Smooth muscle cell (in vitro differentiated cells): ENCODE results near the gene SLC7A11. TPM values are rescaled to one million over a fixed set of nuclear protein-coding genes. Genes with fewer than 3 reads are reported as not detected.
"Not testable (repeated sequence)": the region's sequence is repeated elsewhere in the genome, so short reads cannot be mapped to it uniquely, and the experiment has no call there.

Experiments
- DNase-seq: peaks from one replicate; lab custom pipeline; 2025; ENCODE audit not compliant: unreplicated experiment; lab: John Stamatoyannopoulos, UW
- H2AFZ ChIP-seq: fragments of 200-600 bp; sonication (generic); 2 replicates; pipeline ENCODE4 v1.6.0; 2016; ENCODE audit warnings: antibody characterized with exemption, low read depth, mild to moderate bottlenecking
- H3F3A ChIP-seq: fragments of 200-600 bp; sonication (generic); 2 replicates; pipeline ENCODE4 v1.6.0; 2017; ENCODE audit warnings: antibody characterized with exemption, low read depth
- H3K27ac ChIP-seq: fragments of 200-600 bp; sonication (generic); 2 replicates; pipeline ENCODE4 v1.5.1; 2016; ENCODE audit warnings: low read depth, mild to moderate bottlenecking
- H3K27me3 ChIP-seq: fragments of 200-600 bp; sonication (generic); 2 replicates; pipeline ENCODE4 v1.6.1; 2016; ENCODE audit warnings: low read depth, mild to moderate bottlenecking
- H3K36me3 ChIP-seq: fragments of 200-600 bp; sonication (generic); 2 replicates; pipeline ENCODE4 v1.5.1; 2016; ENCODE audit warnings: low read depth
- H3K4me1 ChIP-seq: fragments of 200-600 bp; sonication (generic); 2 replicates; pipeline ENCODE4 v1.5.1; 2016; ENCODE audit warnings: low read depth
- H3K4me2 ChIP-seq: fragments of 200-600 bp; sonication (generic); 2 replicates; pipeline ENCODE4 v1.6.0; 2016; ENCODE audit warnings: mild to moderate bottlenecking
- H3K4me3 ChIP-seq: fragments of 200-600 bp; sonication (generic); 2 replicates; pipeline ENCODE4 v1.5.1; 2016; ENCODE audit warnings: mild to moderate bottlenecking
- H3K79me2 ChIP-seq: fragments of 200-600 bp; sonication (generic); 2 replicates; pipeline ENCODE4 v1.6.0; 2016; ENCODE audit warnings: low read depth, mild to moderate bottlenecking
- H3K9ac ChIP-seq: fragments of 200-600 bp; sonication (generic); 2 replicates; pipeline ENCODE4 v1.6.0; 2016; ENCODE audit warnings: low read depth
- H3K9me3 ChIP-seq: fragments of 200-600 bp; sonication (generic); replicated peaks from 2 replicates; pipeline ENCODE4 v1.5.1; 2016; ENCODE audit warnings: low read depth
- H4K20me1 ChIP-seq: fragments of 200-600 bp; sonication (generic); 2 replicates; pipeline ENCODE4 v1.6.0; 2016; ENCODE audit warnings: low read depth
- CTCF ChIP-seq: fragments of 200-600 bp; sonication (generic); IDR thresholded peaks from 2 replicates; pipeline ENCODE4 v1.5.1; 2017; ENCODE audit warnings: borderline replicate concordance, mild to moderate bottlenecking, antibody characterized with exemption; ENCODE audit not compliant: insufficient read depth, poor library complexity, severe bottlenecking
- WGBS: methylation state at CpG from one replicate; pipeline ENCODE4 v1.1.7; 2016; ENCODE audit warnings: low lambda C conversion rate; 5-methylcytosine and 5-hydroxymethylcytosine counted together
- polyA plus RNA-seq: library from polyadenylated mRNA; unstranded; fragments of >200 nt; fragmentation: Nextera tagmentation; extraction: Ambion mirVana; gene quantifications from 2 replicates; pipeline ENCODE4 v1.2.1, GENCODE V29; 2016
- total RNA-seq: library from RNA; depleted of rRNA; stranded (reverse); fragments of >200 nt; gene quantifications from 2 replicates; pipeline ENCODE4 v1.2.3, GENCODE V29; 2014

Gene SLC7A11
- total and polyA plus RNA-seq, 2 experiments from 2014 or later, result 1.1 to 13.9 TPM

GRCh38 chr4:138222046-138222445, 20.1 kb downstream of the SLC7A11 start:
- Histone ChIP-seq H3K4me1 (peaks cover 60% of the 10 kb centered on the region), H3K9me3 (no peaks in the 10 kb centered on the region), H3K9ac (no peak overlapping the region), H4K20me1 (no peaks in the 10 kb centered on the region), H3K27me3 (no peaks in the 10 kb centered on the region), H3K4me3 (no peak overlapping the region), H3K4me2 (peak overlapping the region; percentile 25), H3K36me3 (peaks cover 3% of the 10 kb centered on the region), H3K79me2 (no peaks in the 10 kb centered on the region), H2AFZ (no peak overlapping the region), H3K27ac (peak overlapping the region; percentile 25), H3F3A (no peaks in the 10 kb centered on the region)
- DNase-seq, result no peak
- 37% methylated on average over 4 of the region's 4 CpGs for WGBS
- TF ChIP-seq CTCF, result no peak

GRCh38 chr4:138218976-138219375, 23.2 kb downstream of the SLC7A11 start:
- Histone ChIP-seq H3K79me2 (no peaks in the 10 kb centered on the region), H3K4me2 (no peak overlapping the region), H3K27ac (no peak overlapping the region), H4K20me1 (no peaks in the 10 kb centered on the region), H2AFZ (no peak overlapping the region), H3K9ac (no peak overlapping the region), H3K27me3 (no peaks in the 10 kb centered on the region), H3F3A (no peaks in the 10 kb centered on the region), H3K4me3 (no peak overlapping the region), H3K36me3 (peaks cover 3% of the 10 kb centered on the region), H3K9me3 (no peaks in the 10 kb centered on the region), H3K4me1 (peaks cover 59% of the 10 kb centered on the region)
- no peak for TF ChIP-seq CTCF
- WGBS, result 80% methylated on average over 5 of the region's 5 CpGs
- DNase-seq, result no peak

- Histone ChIP-seq H3K27ac (no peak overlapping the region), H3K4me2 (no peak overlapping the region), H3K27me3 (no peaks in the 10 kb centered on the region), H3K4me3 (no peak overlapping the region), H3K9ac (no peak overlapping the region), H3K36me3 (peaks cover 3% of the 10 kb centered on the region), H3K9me3 (no peaks in the 10 kb centered on the region), H2AFZ (no peak overlapping the region), H3K79me2 (no peaks in the 10 kb centered on the region), H4K20me1 (no peaks in the 10 kb centered on the region), H3K4me1 (peaks cover 45% of the 10 kb centered on the region), H3F3A (no peaks in the 10 kb centered on the region)
- no peak for TF ChIP-seq CTCF
- DNase-seq, result no peak
- WGBS, result 81% methylated on average over 5 of the region's 5 CpGs
Observed at GRCh38 chr4:138217567-138217966, 24.6 kb downstream of the SLC7A11 start.

- Histone ChIP-seq H3K79me2 (no peaks in the 10 kb centered on the region), H3K4me1 (peaks cover 33% of the 10 kb centered on the region), H3K9me3 (no peaks in the 10 kb centered on the region), H3K27me3 (no peaks in the 10 kb centered on the region), H3K4me3 (no peak overlapping the region), H3K36me3 (peaks cover 3% of the 10 kb centered on the region), H3K4me2 (no peak overlapping the region), H3F3A (no peaks in the 10 kb centered on the region), H3K27ac (no peak overlapping the region), H4K20me1 (no peaks in the 10 kb centered on the region), H3K9ac (no peak overlapping the region), H2AFZ (no peak overlapping the region)
- no peak for TF ChIP-seq CTCF
- DNase-seq, result no peak
- WGBS, result 87% methylated on average over 4 of the region's 4 CpGs
Observed at GRCh38 chr4:138216272-138216867, 25.8 kb downstream of the SLC7A11 start.

GRCh38 chr4:138210576-138210975, 31.6 kb downstream of the SLC7A11 start:
- DNase-seq, H3K36me3 ChIP-seq, H4K20me1 ChIP-seq, H3K27ac ChIP-seq, H3K27me3 ChIP-seq, H3K4me1 ChIP-seq, H3K9ac ChIP-seq, H3K9me3 ChIP-seq, H3F3A ChIP-seq, H3K79me2 ChIP-seq, H3K4me3 ChIP-seq, H2AFZ ChIP-seq, H3K4me2 ChIP-seq: not testable (repeated sequence)
- WGBS, result 88% methylated on average over 2 of the region's 2 CpGs
